GM19035 (cell line): ENCODE measurements around the gene CTDSPL.

Experiments used
- ATAC-seq: cut with Tn5 transposase; IDR thresholded peaks from one replicate; pipeline ENCODE4 v1.9.1; 2021; ENCODE audit not compliant: unreplicated experiment

CTDSPL gene

DNA sequence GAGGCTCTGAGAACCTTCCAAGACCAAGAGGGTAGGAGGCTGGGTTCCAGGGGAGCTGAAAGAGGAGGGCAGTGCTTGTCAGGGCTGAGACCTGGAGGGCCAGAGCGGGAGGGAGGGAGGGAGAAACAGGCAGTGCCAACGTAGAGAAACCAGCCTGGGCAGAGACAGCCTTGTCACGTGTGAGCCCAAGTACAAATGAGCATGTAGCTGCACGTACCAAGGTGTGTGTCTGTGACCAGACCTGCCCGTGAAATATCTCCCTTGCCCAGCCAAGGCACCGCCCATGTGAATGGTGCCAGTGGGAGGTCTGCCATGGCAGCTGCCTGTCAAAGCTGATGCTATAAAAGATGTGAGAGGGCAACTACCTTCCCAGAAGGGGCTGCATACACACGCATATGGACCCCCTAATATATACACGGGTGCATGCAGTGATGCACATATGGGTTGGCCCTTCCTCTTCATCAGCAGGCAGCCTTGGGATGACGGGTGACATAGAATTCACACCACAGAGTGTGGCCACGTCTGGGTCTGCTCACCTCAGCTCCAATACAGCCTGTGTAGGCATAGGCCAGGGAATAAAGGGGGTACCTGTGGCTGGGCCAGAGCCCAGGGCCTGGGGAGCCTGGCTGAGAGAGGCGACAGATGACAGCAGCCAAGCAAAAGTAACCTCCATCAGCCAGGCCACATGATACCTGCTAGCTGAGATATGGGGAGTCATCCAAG is 7.8 kb upstream of the CTDSPL start:
- ATAC-seq, result no peak

DNA sequence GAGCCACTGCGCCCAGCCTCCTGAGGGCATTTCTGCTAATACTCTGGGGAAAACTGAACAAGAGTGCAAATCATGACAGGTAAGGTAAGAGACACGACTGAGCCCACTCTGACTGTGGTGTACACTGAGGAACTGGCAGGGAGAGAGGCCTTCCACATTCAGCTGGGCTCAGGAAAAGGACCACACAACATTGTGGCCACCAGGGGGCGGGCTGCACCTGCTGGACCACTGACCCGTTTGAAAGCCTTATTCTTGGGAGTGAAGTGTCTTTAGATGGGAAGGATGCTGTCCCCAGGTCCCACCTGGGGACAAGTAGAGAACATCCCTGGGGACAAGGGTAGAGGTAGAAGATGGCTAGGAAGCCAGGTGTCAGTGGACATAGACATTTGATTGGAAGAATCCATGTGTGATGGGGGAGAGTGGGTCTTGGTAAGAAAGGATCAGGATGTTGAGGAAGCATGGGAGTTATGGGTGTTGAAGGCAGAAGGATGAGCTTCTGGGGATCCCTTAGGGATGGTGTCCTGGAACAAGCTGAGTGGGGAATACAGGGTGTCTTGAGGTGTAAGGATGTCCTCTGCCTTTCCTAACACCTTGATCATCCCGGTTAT is 6.2 kb upstream of the CTDSPL start:
- ATAC-seq, result no peak

DNA sequence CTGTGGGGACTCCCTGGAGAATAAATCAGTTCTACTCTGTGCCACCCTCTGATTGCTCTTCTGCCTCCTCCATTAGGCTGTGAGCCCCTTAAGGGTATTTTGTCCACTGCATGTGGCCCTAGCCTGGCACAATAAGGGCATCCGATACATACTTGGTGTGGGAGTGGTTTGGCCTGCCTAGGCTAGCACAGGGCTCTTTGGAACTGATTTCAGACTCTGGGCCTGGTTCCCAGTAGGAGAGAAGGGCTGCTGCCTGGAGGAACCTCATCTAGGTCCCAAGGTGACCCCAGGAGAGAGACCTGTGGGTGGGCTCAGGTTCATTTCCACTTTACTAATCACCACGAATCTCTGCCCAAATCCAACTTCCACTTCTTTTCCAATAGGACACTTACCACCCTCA is 5.3 kb upstream of the CTDSPL start:
- no peak for ATAC-seq

DNA sequence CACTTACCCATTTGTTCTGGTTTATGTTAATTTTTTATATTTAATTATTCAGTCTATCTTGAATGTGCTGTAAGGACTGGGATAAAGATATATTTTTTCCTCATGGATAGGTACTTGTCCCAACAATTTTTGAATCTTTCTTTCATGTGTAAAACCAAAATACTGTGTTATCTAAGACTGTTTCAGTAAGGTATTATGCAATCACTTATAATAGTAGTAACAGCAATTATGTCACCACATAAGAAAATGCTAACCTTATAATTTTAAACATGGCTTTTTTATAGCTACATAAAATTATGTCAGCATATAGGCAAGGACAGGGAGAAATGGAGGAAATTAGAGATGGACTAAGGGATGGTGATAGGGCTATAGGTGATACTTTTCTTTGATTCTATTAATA is 2.9 kb upstream of the CTDSPL start:
- ATAC-seq, result no peak

DNA sequence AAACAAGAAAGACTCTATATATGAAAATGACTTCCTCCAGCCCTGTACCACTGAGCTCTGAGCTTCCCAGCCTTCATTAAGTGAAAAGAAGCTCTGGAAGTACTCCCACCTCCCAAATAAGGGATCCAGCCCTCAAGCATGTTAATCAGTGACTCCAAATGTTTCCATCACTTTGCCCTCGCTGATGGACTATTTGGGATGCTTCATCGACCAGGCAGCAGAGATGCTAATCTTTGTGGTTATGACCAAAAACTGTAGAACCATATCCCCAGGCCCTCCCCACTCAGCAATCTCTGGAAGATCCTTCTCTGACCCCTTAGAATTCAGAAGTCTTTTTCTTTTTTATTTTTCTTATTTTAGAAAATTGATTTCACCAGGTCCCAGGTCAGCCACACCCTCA is 2.3 kb upstream of the CTDSPL start:
- ATAC-seq, result no peak

DNA sequence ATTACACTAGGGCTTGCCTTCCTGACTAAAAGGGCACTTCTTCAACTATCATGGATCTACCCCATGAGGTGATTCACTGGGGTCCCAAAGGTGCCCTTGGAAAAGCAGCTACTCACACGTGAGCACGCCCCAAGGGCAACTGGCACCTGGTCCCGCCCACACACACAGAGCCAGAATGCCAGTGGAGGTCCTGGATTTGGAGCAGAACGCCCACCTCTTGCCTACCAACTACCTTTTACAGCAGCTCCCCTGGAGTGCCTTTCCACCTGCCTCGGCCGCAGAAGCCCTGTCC is 1.8 kb upstream of the CTDSPL start:
- no peak for ATAC-seq

DNA sequence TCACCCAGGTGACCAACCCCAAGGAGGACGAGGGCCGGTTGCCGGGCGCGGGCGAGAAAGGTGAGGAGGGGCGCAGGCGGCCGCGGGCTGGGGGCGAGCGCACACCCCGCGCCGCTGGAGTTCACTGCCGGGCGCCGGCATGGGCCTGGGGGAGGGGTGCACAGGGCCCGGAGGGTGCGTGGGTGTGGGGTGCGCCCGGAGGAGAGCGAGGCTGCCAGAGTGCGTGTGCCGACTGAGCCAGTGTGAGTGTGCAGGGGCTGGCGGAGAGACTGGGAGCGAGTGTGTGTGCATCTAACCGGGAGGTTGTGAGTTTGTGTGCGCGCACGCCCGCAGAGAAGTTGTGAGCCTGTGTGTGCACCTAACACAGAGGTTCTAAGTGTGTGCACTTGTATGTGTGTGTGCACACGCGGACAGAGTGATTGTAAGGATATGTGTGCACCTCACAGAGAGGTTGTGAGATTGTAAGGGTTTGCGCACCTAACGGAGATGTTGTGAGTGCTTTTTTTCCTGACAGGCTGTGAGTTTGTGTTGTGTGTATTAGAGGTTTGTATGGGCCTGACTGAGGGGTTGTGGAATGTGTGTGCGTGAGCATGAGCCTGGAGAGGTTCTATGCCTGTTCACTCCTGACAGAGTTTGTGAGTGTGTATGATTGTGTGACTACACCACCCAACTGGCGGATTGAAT is 681 bp downstream of the CTDSPL start:
- ATAC-seq, result no peak

DNA sequence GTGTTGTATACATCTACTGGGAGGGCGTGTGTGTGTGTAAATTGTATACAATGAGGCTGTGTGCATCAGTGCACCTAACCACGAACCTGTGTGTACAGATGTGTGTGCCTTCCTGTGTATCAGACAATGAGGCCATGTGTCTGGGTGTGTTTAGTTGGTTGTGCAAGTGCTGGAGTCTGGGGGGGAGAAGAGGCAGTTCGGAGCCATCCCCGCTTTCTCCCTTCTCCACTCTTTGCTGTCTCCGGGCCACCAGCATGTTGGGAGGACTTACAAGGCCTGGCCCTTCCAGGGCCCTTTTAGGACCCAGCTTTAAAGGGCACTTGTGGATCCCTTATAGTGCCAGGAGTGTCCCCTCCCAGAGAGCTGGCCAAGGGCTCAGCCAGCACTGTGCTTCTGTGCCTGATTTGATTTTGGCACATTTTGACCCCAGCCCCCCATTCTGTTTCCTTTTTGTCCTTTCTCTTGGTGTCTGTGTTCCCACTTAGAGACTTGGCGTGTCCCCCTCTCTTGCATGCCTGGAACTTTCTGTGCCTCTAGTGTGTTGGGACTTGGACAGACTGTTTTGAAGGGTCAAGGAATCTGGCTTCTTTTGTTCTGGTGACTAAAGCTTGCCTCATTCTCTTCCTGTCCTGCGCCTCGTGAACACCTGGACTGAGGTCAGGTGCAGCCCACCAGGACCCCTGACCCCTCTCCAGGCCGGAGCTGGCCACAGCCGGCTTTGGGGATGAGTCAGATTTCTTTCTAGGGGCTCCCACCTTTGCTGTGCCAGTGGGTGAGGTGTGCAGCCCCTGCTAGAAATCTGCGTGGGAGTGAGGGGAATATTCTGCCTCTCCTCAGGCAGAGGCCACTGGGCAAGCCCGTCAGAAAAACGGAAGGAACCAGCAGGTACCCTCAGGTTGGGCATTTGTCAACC is 1.5 kb downstream of the CTDSPL start:
- no peak for ATAC-seq

DNA sequence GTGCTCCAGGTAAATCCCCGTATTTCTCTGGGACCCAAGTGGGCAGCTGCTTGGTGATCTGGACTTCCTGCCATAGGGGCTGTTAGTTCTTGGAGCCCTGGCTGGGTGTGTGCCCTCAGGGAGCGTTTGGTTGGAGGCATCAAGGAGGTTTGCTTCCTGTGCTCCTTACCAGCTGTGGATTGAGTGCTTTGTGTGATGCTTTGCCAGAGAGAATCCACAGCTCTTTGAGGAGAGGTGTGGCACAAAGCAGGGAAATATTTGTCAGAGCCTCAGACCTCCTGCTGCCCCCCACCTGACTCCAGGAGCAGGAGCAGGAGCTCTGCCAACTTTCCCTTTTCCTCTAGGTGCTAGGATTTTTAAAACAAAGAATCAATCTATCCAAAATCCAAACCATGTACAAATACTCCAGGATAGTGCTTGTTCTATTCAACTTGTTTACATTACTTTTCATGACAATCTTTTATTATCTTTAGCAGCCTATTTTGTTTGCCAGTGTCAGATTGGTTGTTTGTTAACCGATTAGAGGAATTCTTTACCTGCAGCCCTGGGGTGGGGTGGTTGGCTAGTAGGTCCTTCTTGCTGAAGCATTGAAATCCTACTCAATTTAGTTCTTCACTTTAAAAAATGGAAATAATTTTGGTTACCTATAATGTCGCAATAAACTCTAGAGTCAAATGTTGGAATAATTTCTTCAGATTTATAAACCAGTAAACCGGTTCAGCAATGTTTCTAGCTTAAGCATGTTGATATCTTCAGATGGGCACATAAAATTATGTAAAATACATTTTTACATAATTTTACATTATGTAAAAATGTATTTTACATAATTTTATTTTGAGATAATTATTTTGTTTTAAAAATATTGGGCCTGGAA is 2.5 kb downstream of the CTDSPL start:
- ATAC-seq, result no peak

DNA sequence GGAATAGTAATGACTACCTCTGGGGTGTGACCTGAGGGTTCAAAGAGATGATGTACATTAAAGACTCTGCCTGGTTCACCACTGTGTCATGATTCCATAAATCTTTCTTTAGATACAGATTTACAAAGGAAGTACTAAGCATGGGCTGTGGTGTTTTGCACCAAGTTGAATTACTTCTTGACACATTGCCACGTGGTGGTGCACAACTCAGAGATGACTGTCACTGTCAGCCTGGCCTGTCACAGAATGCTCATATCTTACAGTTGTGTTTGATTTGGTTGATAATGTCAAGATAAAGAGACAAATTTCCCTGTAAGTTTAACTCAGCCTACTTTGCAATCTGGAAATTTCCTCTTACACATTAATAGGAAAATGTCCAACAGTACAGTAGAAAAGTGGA is 3.2 kb downstream of the CTDSPL start:
- no peak for ATAC-seq

DNA sequence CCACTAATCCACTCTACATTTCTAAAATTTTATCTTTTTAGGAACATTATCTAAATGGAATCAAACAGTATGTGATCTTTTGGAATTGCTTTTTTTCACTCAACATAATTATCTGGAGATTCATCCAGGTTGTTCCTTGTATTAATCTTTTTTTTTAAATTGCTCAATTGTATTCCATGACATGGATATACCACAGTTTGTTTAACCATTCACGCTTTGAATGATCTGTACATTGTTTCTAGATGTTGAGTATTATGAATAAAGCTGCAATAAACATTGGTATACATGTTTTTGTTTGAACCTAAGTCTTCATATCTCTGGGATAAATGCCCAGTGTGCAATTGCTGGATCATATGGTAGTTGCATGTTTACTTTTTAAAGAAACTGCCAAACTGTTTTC is 5.5 kb downstream of the CTDSPL start:
- ATAC-seq, result no peak

DNA sequence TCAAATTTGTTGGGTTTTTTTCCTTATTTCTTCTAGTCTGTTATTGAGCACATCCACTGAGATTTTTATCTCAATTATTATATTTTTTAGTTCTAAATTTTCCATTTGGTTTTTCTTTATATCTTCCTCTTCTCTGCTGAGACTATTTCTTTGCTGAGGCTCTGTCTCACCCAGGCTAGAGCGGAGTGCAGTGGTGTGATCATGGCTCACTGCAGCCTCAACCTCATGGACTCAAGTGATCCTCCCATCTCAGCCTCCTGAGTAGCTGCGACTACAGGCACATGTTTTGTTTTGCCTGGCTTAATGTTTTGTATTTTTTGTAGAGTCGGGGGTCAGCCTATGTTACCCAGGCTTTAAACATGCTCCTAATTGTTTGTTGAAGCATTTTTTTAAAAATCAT is 10.2 kb downstream of the CTDSPL start:
- no peak for ATAC-seq

DNA sequence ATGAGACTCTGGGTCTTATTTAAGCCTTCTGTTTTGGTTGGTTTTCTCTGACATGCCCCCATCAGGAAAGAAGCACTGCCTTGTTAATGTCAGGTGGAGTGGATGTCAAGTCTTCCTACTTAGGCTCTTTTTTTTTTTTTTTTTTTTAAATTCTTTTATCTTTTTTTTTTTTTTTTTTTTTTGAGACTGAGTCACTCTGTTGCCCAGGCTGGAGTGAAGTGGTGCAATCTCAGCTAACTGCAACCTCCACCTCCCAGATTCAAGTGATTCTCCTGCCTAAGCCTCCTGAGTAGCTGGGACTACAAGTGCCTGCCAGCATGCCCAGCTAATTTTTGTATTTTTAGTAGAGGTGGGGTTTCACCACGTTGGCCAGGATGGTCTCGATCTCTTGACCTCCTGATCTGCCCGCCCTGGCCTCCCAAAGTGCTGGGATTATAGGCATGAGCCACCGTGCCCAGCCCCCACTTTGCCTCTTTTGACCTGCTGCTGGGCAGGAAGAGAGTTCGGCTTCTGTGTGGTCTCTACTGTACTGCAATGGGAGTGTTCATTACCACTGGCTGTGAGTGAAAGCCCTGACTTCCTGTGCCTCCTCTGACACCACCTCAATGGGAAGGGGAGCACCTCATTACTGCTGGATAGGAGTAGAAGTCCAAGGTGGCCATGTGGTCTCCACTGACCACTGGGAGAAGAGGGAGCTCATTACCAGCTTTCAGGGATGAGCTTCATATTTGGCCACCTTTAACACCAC is 10.9 kb downstream of the CTDSPL start:
- ATAC-seq, result no peak

DNA sequence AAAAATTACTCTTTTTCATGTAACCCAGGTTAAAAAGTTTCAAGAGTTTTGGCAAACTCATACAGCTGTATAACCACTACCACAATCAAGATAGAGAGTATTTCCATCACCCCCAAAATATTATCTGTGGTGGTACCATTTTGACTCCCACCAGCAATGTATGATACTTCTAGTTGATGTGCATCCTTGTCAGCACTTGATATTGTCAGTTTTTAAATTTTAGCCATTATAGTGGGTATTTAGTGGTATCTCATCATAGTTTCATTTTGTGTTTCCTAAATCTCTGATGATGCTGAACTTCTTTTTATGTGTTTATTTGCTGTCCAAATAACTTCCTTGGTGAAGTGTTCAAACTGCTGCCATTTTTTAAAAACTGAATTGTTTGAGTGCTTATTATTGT is 14.6 kb downstream of the CTDSPL start:
- ATAC-seq, result no peak

DNA sequence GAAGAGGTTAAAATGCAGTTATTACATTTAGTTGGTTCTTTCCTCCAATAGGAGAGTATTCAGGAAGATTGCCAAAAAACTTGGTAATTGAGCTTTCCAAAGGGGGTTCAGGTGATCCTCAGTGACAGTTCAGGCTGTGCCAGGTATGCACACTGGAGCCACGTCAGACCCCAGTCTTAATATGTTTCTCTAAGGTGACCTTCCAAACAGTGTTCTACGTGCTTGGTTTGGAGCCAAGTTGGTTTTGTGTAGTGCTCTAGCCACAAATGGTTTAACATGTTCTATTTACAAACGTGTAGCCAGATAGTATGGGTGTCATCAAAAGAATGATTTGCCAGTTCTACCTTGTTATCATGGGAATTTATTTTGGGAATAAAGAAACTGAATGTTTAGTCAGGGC is 21.0 kb downstream of the CTDSPL start:
- ATAC-seq, result no peak

DNA sequence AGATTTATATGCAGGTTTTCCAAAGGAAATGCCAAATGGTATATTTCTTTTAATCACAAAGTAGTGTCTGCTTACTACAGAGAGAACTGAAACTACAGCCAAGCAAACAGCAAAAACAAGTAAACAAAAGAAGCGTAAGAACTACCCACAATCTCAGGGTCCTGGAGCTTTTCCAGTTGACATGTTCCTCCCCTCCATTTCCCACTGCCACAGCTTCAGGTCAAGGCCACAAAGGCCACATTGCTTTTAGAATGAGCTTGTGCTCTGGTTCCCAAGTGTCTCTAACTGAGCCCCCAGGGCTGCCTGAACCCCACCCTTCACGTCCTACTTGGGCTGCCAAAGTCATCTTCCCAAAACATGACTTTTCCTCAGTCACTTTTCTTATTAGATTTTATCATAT is 24.1 kb downstream of the CTDSPL start:
- ATAC-seq, result no peak

DNA sequence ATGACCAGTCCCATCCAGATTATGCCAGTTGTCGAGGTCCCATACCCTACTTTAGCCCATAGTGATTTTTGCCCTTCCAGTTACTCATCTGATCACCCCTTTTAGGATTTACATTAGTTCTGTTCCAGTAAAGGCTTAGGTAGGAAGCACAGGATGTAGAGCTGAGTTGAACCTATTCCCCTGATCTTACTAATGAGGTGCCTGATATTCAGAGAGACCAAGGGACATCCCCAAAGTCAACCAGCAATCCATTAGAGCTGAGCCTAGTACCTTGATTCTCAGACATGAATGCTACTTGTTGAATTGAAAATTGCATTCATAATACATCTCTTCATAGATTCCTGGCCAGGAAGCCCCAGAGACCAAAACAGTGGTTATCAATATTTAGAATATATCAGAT is 24.7 kb downstream of the CTDSPL start:
- no peak for ATAC-seq

DNA sequence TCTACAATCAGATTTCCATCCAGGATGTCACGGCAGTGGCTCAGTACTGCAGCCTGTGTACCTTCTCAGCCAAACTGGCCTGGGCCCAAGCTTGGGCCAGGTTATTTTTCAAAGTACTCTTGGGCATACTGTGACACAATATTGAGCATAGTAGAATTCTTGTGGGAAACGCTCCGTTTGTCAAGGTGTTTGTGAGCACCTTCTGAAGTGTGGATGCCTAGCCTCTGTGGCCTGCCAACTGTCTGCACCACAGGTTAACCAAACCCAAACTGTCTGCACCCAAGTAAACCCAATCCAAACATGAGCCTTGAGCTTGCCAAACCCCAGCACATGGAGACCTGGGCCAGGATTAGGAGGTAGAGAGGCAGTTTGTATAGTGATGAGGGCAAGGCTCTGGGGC is 25.4 kb downstream of the CTDSPL start:
- ATAC-seq, result no peak

DNA sequence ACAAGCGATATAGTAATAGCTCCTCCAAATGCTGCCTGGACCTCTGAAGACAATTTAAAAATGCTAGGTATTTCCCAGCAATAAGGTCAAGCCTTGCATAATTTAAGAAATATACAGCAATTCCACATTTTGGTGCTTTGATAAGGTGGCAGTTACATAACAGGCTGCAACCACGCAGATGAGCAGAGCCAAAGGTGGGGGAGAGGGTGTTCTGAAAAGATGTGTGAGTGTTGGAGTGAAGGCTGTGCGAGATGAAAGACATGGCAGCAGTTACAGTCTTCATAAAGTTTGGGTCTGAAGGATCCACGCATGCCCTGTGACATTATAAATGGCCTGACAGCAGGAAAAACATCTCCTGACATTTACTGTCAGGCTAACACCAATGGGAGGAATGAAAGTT is 26.1 kb downstream of the CTDSPL start:
- ATAC-seq, result no peak

DNA sequence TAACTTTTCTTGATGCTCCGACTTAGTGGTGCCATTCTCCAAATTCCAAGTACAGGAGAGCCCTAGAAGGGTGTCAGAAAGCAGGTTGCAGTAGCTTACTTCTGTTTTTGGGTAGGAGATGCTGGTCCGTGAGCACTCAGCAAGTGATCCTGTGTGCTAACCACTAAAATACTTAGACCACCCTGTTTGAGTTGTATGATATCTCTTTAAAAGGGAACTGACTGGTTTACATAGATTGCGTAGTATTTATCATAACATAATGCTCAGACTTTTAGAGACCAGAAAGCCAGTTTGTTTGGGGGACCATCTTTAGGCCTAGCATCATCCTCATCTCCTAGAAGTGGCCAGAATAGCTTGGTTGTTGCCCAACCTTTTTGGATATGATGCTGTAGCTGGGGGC is 26.7 kb downstream of the CTDSPL start:
- ATAC-seq, result no peak
